Stimulated activated CD4-positive, alpha-beta T cell treated with anti-CD3 and anti-CD28 coated beads, Interleukin-4, amount 100 ng/mL, for 1 hour (primary cell): ENCODE results near the gene ERCC1.

ENCODE experiments used
- DNase-seq: peaks from one replicate; pipeline ENCODE4 v3.0.0-alpha.2; 2020

ERCC1 gene

GRCh38 chr19:45362291-45362690 is 61.4 kb downstream of the ERCC1 start:
- DNase-seq: no peak

- no peak for DNase-seq
Observed at GRCh38 chr19:45361608-45362007, 62.1 kb downstream of the ERCC1 start.

DNA sequence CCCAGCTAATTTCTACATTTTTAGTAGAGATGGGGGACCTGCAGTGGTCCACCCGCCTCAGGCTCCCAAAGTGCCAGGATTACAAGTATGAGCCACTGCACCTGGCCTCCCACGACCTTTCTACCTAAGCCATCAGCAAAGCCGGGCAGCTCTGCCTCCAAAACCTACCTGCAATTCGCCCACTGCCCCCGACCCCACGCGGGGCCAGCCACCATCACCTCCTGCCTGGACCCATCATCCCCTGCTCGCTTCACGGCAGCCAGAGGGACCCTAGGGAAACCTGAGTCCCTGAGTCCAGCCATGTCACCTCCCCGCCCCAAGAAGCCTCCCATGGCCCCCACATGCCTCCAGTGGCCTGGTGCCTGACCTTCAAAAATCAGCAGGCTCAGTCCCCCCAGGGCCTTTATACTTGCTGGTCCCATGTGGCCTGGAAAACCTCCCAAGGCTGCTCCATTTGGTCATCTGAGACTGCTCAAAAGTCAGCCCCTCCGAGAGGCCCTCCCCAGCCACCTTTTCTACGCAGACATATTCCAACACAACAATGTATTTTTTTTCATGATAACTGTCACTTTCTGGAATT is 65.4 kb downstream of the ERCC1 start:
- DNase-seq: no peak

GRCh38 chr19:45357445-45357783 is 66.3 kb downstream of the ERCC1 start:
- no peak for DNase-seq
